Epithelial cell of proximal tubule (primary cell): ENCODE results near the gene GPC2. TPM values are rescaled to one million over a fixed set of nuclear protein-coding genes. Genes with fewer than 3 reads are reported as not detected.

ENCODE experiments used
- DNase-seq: peaks from one replicate; pipeline ENCODE4 v3.0.0-alpha.2; 2011; ENCODE audit warnings: low read depth
- H3K4me3 ChIP-seq: 2 replicates; pipeline ENCODE4 v1.5.1; 2011; ENCODE audit warnings: low read depth, mild to moderate bottlenecking, low read length
- CTCF ChIP-seq: conservative IDR thresholded peaks from 2 replicates; pipeline ENCODE4 v1.5.1; 2012; ENCODE audit warnings: low read depth, mild to moderate bottlenecking, low read length
- total RNA-seq: library from RNA; depleted of rRNA; stranded (reverse); fragments of >200 nt; gene quantifications from 2 replicates; pipeline ENCODE4 v1.2.3, GENCODE V29; 2015

The GPC2 gene
- total RNA-seq, 1 donor from 2014 or later = 11.0 TPM

GRCh38 chr7:100170101-100170897, 6.9 kb downstream of the GPC2 start:
- no peak for TF ChIP-seq CTCF
- H3K4me3 ChIP-seq = no peak overlapping the region

GRCh38 chr7:100169147-100169850, 7.9 kb downstream of the GPC2 start:
- TF ChIP-seq CTCF = no peak
- H3K4me3 ChIP-seq = no peak overlapping the region
- DNase-seq = no peak

More at GRCh38 chr7:100170101-100170897, 6.9 kb downstream of the GPC2 start:
- DNase-seq = no peak

DNA sequence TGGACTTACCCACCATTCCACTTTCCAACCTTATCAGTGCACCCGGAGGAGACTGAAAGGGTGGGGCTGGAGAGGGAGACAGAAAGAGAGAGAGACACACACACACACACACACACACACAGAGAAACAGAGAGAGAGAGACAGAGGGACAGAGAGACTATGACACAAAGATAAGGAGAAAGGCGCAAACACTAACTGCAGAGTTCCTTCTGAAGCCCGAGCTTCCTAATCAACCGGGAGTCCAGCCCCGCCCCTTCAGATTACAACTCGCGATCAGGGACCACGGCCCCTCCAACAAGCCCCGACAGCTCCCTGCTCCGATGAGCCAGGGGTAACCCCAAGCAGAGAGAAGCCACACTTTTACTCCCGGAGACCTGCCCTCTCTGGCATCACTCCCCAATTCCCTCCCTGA, 9.3 kb downstream of the GPC2 start:
- H3K4me3 ChIP-seq = peak overlapping the region; percentile 42
- no peak for DNase-seq
- TF ChIP-seq CTCF = no peak

DNA sequence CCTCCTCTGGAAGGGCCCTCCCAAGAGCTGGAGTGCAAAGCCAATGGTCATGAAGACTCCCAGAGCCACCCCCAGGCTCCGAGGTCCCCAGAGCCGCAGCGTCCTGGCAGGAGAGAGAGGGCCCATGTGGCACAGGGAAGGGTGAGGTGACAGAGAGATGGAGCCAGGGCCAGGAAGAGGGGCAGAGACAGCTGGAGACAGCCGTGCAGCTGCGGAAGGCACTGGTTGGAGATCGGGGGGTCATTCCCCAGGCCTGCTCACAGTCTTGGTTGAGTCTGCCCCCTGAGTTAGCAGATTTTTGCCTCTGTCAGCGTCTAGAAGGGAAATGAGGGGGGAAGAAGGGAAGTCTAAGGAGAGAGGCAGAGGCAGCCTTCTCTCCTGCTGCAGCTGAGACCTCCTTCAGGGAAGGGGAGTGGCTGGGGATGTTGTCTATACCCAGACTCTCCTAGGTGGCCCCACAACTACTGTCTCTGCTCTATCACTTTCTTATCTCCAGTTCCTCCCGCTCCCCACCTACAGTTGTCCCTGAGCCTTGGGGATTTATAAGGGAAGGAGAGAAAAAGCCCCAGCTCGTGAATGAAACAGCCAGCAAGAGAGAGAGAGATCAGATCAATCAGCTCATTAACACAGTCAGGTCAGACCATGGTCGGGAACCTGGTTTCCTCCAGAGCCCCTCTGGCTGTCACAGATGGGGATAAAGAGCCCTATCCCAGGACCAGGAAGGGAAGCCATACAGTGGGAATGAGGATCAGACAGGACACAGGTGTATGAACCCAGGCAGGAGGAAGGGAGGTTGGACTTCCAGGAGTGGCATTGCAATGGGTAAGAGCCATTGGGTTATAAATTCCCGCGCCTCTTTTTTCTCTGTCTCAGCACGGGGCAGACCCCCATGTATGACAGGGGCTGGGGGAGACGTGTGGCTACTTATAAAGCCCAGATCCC, 9.9 kb downstream of the GPC2 start:
- DNase-seq = no peak
- no peak overlapping the region for H3K4me3 ChIP-seq
- TF ChIP-seq CTCF = no peak

GRCh38 chr7:100166317-100166940, 10.8 kb downstream of the GPC2 start:
- TF ChIP-seq CTCF = no peak
- no peak for DNase-seq
- no peak overlapping the region for H3K4me3 ChIP-seq

GRCh38 chr7:100163871-100164270, 13.3 kb downstream of the GPC2 start:
- TF ChIP-seq CTCF = no peak

More at GRCh38 chr7:100163871-100164270, 13.3 kb downstream of the GPC2 start:
- DNase-seq = no peak
- H3K4me3 ChIP-seq = no peak overlapping the region
